Neural cell (in vitro differentiated cells): ENCODE data around the gene RBMX.

Experiments used
- CTCF ChIP-seq: fragments of 450-650 bp; IDR thresholded peaks from 2 replicates; pipeline ENCODE4 v1.5.1; 2014; ENCODE audit warnings: antibody characterized with exemption, mild to moderate bottlenecking, moderate library complexity; ENCODE audit not compliant: poor library complexity, severe bottlenecking
- EP300 ChIP-seq: fragments of 450-650 bp; conservative IDR thresholded peaks from 2 replicates; pipeline ENCODE4 v1.6.1; 2014; ENCODE audit warnings: antibody characterized with exemption, mild to moderate bottlenecking, moderate library complexity; ENCODE audit not compliant: poor library complexity, severe bottlenecking
- EZH2 ChIP-seq: fragments of 200-600, 300-800 bp; shearing (Covaris generic), sonication (generic); IDR thresholded peaks from 2 replicates; pipeline ENCODE4 v1.6.1; 2014; ENCODE audit warnings: antibody characterized with exemption, low read length, borderline replicate concordance, mild to moderate bottlenecking; ENCODE audit not compliant: insufficient read depth, poor library complexity, severe bottlenecking
- MXI1 ChIP-seq: fragments of 450-650 bp; conservative IDR thresholded peaks from 2 replicates; pipeline ENCODE4 v1.6.1; 2014; ENCODE audit warnings: antibody characterized with exemption, mild to moderate bottlenecking; ENCODE audit not compliant: poor library complexity, severe bottlenecking
- POLR2AphosphoS5 ChIP-seq: IDR thresholded peaks from 2 replicates; pipeline ENCODE4 v1.6.1; 2012
- RAD21 ChIP-seq: fragments of 450-650 bp; conservative IDR thresholded peaks from 2 replicates; pipeline ENCODE4 v1.6.1; 2014; ENCODE audit warnings: antibody characterized with exemption, mild to moderate bottlenecking, moderate library complexity
- REST ChIP-seq: IDR thresholded peaks from 2 replicates; pipeline ENCODE4 v1.6.1; 2012; ENCODE audit warnings: borderline replicate concordance
- SMC3 ChIP-seq: fragments of 450-650 bp; conservative IDR thresholded peaks from 2 replicates; pipeline ENCODE4 v1.6.1; 2014; ENCODE audit warnings: antibody characterized with exemption, mild to moderate bottlenecking, moderate library complexity; ENCODE audit not compliant: poor library complexity
- TAF1 ChIP-seq: IDR thresholded peaks from 2 replicates; pipeline ENCODE4 v1.6.1; 2012; ENCODE audit warnings: low read depth

DNA sequence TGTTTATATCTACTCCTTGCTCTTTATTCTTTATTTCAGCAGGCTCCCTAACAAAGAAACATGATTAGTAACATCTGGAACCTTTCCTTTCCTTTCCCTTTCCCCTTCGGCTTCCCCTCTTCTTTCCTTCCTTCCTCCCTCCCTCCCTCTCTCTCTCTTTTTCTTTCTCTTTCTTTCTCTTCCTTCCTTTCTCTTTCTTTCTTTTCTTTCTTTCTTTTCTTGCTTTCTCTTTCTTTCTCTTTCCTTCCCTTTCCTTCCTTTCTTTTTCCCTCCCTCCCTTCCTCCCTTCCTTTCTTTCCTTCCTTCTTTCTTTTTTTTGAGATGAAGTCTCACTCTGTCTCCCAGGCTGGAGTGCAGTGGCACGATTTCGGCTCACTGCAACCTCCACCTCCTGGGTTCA is 30.7 kb upstream of the RBMX start:
- TF ChIP-seq CTCF (no peak), EP300 (no peak), REST (no peak), POLR2AphosphoS5 (no peak), MXI1 (no peak), RAD21 (no peak), EZH2 (no peak), TAF1 (no peak), SMC3 (no peak)
